DMS53 (cell line): Measurements from ENCODE around the gene HYI.
"Not testable (repeated sequence)": the region's sequence is repeated elsewhere in the genome, so short reads cannot be mapped to it uniquely, and the experiment has no call there.

Source experiments
- DNase-seq: peaks from one replicate; lab custom pipeline; 2025; lab: John Stamatoyannopoulos, UW

The HYI gene

GRCh38 chr1:43464681-43465504 is 11.2 kb upstream of the HYI start:
- no peak for DNase-seq

DNA sequence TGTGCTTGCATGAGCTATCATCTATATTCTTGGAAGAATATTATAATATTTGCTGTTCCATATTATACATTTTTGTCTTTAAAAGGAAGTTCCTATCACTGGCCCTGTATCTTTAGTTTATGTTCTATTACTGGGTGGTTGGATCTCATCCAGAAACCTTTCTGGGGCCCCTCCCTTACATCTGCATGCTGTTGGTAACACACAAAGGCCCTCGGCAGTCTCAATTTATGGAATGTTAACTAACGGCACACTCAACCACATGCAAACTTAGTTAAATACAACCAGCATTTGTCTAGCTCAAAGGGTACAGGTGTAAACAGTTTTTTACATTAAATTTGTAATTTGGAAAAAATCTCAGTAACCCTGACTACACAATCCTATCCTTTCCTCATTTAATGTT is 9.7 kb upstream of the HYI start:
- no peak for DNase-seq

- DNase-seq: peak; percentile 70
Observed at GRCh38 chr1:43460988-43461693, 7.4 kb upstream of the HYI start.

DNA sequence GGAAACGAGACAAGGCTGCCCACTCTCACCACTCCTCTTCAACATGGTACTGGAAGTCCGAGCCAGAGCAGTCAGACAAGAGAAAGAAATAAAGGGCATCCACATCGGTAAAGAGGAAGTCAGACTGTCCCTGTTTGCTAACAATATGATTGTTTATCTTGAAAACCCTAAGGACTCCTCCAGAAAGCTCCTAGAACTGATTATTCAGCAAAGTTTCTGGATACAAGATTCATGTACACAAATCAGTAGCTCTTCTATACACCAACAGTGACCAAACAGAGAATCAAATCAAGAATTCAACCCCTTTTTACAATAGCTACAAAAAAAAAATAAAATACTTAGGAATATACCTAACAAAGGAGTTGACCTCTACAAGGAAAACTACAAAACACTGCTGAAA is 4.6 kb upstream of the HYI start:
- not testable (repeated sequence) for DNase-seq

- no peak for DNase-seq
Observed at GRCh38 chr1:43455213-43455889, 1.6 kb upstream of the HYI start.

DNA sequence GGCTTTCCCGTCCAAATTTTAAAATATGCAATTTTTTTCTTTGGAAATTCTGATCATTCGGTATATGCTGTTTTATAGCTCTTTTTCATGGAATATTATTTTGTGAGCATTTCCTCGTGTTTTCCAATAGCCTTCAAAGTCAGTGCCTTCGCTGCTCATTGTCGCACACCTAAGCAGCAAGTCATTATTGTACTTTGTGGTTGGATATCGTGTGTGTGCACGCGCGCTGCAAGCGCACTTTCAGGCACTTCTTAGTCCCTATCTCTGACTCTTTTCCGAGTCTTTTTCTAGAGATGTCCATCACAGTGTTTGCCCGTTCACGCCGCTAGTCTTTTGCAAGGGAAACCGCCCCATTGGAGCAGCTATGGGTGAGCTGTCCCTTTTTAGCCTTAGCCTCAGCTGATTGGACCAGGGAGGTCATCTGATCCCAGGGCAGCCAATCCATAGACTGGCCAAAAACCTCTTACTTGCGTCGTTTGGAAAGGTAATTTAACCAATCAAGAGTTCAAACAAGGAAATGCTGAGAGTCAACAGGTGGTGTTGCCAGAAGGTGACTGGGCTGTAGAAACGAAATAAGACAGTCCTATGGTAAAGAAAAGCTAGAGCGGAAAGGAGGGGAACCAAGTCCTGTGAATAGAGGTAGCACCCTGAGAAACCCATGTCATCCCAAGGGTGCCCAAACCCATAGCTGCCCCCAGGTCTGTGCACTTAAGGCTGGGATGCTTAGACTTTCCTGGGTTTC is 710 bp upstream of the HYI start:
- peak; percentile 97 for DNase-seq

GRCh38 chr1:43452789-43453441 is 816 bp downstream of the HYI start:
- peak; percentile 67 for DNase-seq

- no peak for DNase-seq
Observed at GRCh38 chr1:43451701-43452532, 1.8 kb downstream of the HYI start.

DNA sequence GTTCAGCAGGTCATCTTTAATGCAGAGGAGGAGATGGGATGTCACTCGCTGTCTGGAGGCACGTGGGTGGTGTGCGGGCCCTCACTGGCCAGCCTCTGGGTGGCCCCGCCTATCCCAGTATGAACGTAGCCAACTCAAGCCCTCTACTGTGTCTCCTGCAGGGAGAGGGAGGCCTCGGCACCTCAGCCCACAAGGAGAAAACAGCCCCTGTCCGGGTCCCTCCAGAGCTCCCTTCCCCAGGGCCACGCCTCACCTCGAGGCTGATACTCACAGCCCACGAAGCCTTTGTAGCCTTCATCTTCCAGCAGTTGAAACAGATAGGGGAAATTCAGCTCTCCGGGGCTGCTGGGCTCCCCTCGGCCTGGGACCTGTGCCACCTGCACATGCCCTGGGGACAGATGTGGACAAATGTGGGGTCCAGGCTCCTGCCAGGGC is 2.6 kb downstream of the HYI start:
- no peak for DNase-seq

DNA sequence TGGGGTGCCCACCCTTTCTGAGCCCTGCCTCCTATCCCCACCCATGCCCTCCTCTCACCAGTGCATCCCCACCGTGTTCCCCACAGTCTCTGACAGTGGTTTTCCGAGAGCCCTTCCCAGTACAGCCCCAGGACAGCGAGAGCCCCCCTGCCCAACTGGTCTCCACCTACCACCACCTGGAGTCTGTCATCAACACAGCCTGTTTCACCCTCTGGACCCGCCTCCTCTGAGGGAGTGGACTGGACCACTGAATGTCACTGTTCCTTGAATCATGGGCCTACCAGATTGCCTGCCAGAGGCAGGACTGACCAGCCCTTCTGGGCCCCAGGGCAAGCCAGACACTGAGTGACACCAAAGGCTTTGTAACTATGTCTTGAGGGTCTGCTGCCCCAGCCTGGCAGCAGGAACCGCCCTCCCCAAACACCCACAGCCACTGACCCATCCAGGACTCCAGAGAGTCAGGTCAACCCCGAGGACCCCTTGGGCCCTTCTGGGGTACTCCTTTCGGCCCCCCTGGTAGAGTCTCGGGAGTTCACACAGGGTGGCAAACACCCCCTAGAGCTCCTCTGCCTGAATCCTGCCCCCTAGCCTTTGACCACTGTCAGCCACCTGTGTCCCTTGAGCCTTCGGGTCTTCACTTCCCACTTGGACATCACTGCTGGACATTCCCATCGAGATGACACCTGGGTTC is 3.3 kb downstream of the HYI start:
- DNase-seq: no peak

GRCh38 chr1:43449708-43450069 is 4.0 kb downstream of the HYI start:
- no peak for DNase-seq

GRCh38 chr1:43448955-43449707 is 4.6 kb downstream of the HYI start:
- no peak for DNase-seq

GRCh38 chr1:43447891-43448708 is 5.6 kb downstream of the HYI start:
- no peak for DNase-seq

- DNase-seq: no peak
Observed at GRCh38 chr1:43446881-43447835, 6.6 kb downstream of the HYI start.

- DNase-seq: no peak
Observed at GRCh38 chr1:43446388-43446740, 7.4 kb downstream of the HYI start.

DNA sequence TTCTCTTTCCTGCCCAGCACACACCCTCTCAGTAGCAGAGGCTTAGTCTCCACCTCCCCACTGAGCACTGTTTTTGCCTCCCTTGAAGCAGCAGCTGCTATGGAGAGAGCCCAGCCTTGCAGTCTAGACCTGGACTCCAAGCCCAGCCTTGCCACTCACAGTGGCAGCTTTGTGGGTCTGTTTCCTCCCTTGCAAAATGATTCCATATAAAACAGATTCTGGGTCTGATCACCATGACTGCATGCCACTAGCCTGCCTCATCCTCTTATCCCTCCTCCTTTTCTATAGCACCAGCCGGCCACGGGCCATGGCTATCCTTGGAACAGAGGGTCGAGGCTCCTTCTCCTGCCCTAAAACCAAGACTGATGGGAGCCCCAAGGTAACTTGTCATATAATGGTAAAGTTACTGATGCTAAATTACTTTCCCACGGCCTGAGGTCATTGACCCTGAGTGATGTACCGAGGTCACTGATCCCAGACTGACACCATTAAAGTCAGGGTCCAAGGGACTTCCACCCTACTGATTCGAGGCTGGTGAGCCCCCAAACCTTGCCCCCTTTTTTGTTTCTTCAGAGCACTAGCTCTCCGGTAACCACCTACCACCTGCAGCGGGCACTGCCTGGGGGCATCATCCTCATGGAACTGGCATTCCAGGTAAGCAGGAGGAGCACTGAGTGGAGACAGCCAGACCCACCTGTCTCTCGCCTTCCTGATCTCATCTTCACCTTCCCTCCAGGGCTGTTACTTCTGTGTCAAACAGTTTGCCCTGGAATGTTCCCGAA is 7.9 kb downstream of the HYI start:
- DNase-seq: no peak

DNA sequence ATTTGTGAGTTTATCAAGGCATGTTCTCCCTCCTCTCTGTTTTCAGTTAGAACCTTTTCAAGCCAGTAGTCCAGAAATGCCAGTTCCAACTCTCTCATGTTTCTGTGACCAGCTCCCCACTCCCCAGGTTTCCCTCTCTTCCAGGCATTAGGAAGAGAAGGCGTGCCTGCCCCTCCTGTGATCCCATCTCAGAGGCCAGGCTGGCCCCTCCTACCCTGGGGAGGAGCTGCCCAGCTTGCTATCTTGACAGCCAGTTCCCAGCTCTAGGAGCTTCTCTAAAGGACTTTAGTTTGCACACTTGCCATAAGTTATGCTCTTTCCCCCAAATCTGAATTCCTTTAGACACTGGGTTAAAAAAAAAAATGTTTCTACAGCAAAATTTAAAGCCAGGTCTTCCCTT is 8.9 kb downstream of the HYI start:
- no peak for DNase-seq
